Testis (tissue), 3 donors: ENCODE data around the gene ZNF540. TPM values are rescaled to one million over a fixed set of nuclear protein-coding genes. Genes with fewer than 3 reads are reported as not detected.

Experiments
- DNase-seq: peaks from one replicate; pipeline ENCODE4 v3.0.0-alpha.2; 2019
- H3K27ac ChIP-seq, 2 donors: fragments of 200-600 bp; sonication (generic); one replicate each; pipeline ENCODE4 v1.5.1; 2019
- H3K27me3 ChIP-seq: fragments of 200-600 bp; sonication (generic); one replicate; pipeline ENCODE4 v1.5.1; 2019
- H3K36me3 ChIP-seq: fragments of 200-600 bp; sonication (generic); one replicate; pipeline ENCODE4 v1.5.1; 2017; ENCODE audit warnings: low read depth; ENCODE audit errors: missing control alignments
- H3K4me1 ChIP-seq: fragments of 200-600 bp; sonication (generic); one replicate; pipeline ENCODE4 v1.5.1; 2019
- H3K4me3 ChIP-seq, 2 donors: fragments of 200-600 bp; sonication (generic); one replicate each; pipeline ENCODE4 v1.5.1; 2017 to 2019
- H3K9me3 ChIP-seq: fragments of 200-600 bp; sonication (generic); one replicate; pipeline ENCODE4 v1.5.1; 2017
- POLR2A ChIP-seq: fragments of 450-650 bp; IDR thresholded peaks from one replicate; pipeline ENCODE4 v1.6.1; 2017; ENCODE audit warnings: antibody characterized with exemption, mild to moderate bottlenecking, moderate library complexity
- WGBS, 2 donors: methylation state at CpG; one replicate each; pipeline ENCODE4 v1.1.5; 2018; 5-methylcytosine and 5-hydroxymethylcytosine counted together
- intact Hi-C: fragments of 100-400 bp; cut with DNase I; formaldehyde crosslinking; loops from one replicate; pipeline ENCODE4 v1.15.1; 2023; ENCODE audit warnings: low total_unique reads
- polyA plus RNA-seq: library from polyadenylated mRNA; stranded (reverse); fragments of 350-450 nt; fragmentation: Illumina TruSeq; extraction: RNeasy Lipid Tissue Mini Kit (QIAGEN cat#74804); gene quantifications from one replicate; pipeline ENCODE4 v1.2.3, GENCODE V29; 2014; ENCODE audit warnings: low read depth, low replicate concordance; ENCODE audit not compliant: insufficient read depth
- total RNA-seq, 2 donors: library from RNA; depleted of rRNA; stranded (reverse); fragments of >200 nt; gene quantifications; one replicate each; pipeline ENCODE4 v1.2.3, GENCODE V29; 2016
- TF ChIP-seq, protein P1 (sequence below), 3 experiments: fragments of 450-650 bp in 2 of 3; fragments of 200-600 bp in 1 of 3; sonication (generic) in 1 of 3; IDR thresholded peaks; one replicate each; pipeline ENCODE4 v1.5.1; 2016 to 2019; ENCODE audit warnings: antibody characterized with exemption in 3 of 3, mild to moderate bottlenecking in 2 of 3, moderate library complexity in 1 of 3

ZNF540 gene
- total and polyA plus RNA-seq, 3 donors from 2014 or later, result 3.2 to 6.6 (median 5.0) TPM

DNA sequence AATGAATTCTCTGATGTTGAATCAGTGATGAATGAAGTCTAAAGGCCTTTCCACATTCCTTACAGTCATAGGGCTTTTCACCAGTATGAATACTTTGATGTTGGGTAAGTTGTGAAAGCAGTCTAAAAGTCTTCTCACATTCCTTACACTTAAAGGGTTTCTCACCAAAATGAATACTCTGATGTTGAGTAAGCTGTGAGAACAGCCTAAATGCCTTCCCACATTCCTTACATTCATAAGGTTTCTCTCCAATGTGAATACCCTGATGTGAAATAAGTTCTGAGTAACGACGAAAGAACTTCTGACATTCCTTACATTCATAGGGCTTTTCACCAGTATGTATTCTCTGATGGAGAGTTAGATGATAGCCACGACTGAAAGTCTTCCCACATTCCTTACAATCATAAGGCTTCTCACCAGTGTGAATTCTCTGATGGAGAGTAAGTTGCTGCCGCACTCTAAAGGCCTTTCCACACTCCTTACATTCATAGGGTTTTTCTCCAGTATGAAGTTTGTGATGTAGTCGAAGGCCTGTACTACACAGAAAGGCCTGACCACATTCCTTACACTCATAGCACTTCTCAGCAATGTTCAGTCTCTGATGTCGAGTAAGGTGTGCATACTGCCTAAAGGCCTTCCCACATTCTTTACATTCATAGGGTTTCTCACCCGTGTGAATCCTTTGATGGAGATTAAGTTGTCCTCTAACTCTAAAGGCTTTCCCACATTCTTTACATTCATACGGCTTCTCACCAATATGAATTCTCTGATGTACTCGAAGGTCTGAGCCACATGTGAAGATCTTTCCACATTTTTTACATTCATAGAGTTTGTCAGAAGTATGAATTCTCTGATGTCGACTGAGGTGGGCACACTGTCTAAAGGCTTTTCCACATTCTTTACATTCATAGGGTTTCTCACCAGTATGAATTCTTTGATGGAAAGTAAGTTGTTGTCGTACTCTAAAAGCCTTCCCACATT lies 40.7 kb downstream of the ZNF540 start:
- DNase-seq, result no peak
- no peaks in the 10 kb centered on the region for H3K36me3 ChIP-seq
- 97% methylated on average over 11 of the region's 11 CpGs for WGBS, 2 donors
- no peaks in the 10 kb centered on the region for H3K4me1 ChIP-seq
- no peaks in the 10 kb centered on the region for H3K27me3 ChIP-seq
- intact Hi-C loops, result no loop called here
- no peak for TF ChIP-seq POLR2A
- TF ChIP-seq, protein P1, sequence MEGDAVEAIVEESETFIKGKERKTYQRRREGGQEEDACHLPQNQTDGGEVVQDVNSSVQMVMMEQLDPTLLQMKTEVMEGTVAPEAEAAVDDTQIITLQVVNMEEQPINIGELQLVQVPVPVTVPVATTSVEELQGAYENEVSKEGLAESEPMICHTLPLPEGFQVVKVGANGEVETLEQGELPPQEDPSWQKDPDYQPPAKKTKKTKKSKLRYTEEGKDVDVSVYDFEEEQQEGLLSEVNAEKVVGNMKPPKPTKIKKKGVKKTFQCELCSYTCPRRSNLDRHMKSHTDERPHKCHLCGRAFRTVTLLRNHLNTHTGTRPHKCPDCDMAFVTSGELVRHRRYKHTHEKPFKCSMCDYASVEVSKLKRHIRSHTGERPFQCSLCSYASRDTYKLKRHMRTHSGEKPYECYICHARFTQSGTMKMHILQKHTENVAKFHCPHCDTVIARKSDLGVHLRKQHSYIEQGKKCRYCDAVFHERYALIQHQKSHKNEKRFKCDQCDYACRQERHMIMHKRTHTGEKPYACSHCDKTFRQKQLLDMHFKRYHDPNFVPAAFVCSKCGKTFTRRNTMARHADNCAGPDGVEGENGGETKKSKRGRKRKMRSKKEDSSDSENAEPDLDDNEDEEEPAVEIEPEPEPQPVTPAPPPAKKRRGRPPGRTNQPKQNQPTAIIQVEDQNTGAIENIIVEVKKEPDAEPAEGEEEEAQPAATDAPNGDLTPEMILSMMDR (IDR thresholded peaks at IDR 0.05), result no peak
- no peak overlapping the region for H3K4me3 ChIP-seq
- no peak overlapping the region for H3K27ac ChIP-seq
- H3K9me3 ChIP-seq, result no peaks in the 10 kb centered on the region

DNA sequence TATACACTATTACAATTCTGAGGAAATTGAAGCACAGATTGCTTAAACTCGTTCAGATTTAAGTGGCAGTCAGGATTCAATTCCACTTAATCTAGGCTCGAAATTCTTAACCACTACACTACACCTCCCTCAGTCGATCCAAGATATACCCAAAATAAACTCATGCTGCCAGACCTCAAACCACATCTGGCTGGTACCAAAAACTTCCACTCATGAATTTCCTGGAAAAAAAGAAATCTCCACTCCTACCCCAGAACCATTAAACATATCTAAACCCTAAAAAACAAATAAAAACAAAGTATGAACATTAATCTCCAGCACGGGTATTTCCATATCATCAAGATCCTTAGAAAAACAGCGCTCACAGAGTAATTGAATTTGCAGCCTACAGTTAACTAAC lies 59.4 kb downstream of the ZNF540 start:
- Histone ChIP-seq H3K9me3 (no peaks in the 10 kb centered on the region), H3K4me1 (peaks cover 9% of the 10 kb centered on the region), H3K36me3 (no peaks in the 10 kb centered on the region), H3K4me3 (peak overlapping the region; percentile 70 to 77), H3K27me3 (no peaks in the 10 kb centered on the region), H3K27ac (peak overlapping the region in 1 of 2 donors; percentile 96)
- TF ChIP-seq, protein P1 (IDR thresholded peaks at IDR 0.05), result no peak
- TF ChIP-seq POLR2A, result no peak
- intact Hi-C loops, result no loop called here
- WGBS, 2 donors, result 2% methylated on average over 5 of the region's 5 CpGs
- DNase-seq, result no peak

DNA sequence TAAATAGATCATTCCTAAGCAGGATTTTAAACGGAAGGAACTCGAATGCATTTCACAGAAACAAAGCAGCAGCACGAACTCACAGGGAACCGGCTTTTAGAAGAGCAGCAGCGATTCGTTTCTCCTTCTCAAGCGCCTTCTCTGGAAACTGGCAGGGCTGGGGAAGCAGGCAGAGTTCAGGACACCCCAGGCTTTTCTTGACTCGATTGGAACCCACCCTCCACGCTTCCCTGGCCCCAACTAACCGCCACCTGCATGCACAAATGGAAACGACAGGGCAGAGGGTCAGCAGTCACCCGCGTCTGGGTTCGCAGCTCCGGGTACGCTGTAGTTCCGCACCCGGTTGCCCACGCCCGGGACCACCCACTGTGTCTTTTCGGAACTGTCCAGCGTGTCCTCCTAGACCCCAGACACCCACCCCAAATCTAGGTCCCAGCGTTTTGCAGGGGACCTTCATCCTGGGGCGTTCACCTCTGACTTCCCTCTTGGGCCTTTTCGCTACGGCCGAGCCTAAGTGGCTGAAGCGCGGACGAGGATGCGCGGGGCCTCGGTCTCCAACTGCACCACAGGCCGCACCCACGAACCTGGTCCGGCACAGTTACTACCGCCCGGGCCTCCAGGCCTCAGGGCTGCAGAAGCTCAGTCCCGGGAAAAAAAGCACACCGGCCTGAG lies 60.1 kb downstream of the ZNF540 start:
- Histone ChIP-seq H3K9me3 (no peaks in the 10 kb centered on the region), H3K27ac (peak overlapping the region; percentile 95 to 96), H3K36me3 (no peaks in the 10 kb centered on the region), H3K4me3 (peak overlapping the region; percentile 70 to 77), H3K27me3 (no peaks in the 10 kb centered on the region), H3K4me1 (peaks cover 9% of the 10 kb centered on the region)
- no peak for DNase-seq
- WGBS, 2 donors, result 0% methylated on average over 25 to 40 of the region's 40 CpGs
- TF ChIP-seq, protein P1 (IDR thresholded peaks at IDR 0.05), result no peak
- no peak for TF ChIP-seq POLR2A
- intact Hi-C loops, result no loop called here

DNA sequence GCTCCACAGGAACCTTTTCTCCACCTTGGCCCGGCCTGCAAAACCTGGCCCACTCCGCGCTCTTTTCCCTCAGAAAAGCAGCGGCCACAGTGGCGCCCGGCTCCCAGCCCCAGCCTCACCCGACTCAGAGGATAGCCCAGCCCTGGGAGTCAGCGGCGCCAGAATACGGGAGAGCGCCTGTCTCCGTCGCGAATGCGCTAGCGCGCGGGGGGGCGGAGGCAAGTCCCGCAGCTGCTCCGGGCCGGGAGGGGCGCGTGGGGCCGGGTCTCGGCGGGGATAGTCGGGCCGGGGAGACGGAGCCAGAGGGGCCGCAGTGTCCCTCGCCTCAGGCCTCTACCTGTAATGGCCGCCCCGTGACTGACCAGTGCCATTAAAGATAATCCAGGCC lies 60.6 kb downstream of the ZNF540 start, which contains the start of gene ZFP30:
Gene ZFP30, minus strand, starts transcription at position 165 of the 388 bp plus-strand sequence. CDS start 7,643 bp downstream, outside the sequence.
- Histone ChIP-seq H3K4me3 (peak within 1 kb of the TSS; percentile 70 to 77), H3K4me1 (peaks cover 9% of the 10 kb centered on the region), H3K27ac (peak within 1 kb of the TSS; percentile 95 to 96), H3K9me3 (no peaks in the 10 kb centered on the region), H3K27me3 (no peaks in the 10 kb centered on the region), H3K36me3 (no peaks in the 10 kb centered on the region)
- WGBS, 2 donors, result 0 to 3% methylated on average over 4 to 23 of the region's 34 CpGs
- intact Hi-C loops, result no loop called here
- DNase-seq, result peak; percentile 94
- TF ChIP-seq POLR2A, result no peak
- TF ChIP-seq, protein P1 (IDR thresholded peaks at IDR 0.05), result no peak
